ENCODE results near the gene DENND1A.
"Not testable (repeated sequence)": the region's sequence is repeated elsewhere in the genome, so short reads cannot be mapped to it uniquely, and the experiment has no call there.

Gene DENND1A

GRCh38 chr9:123816817-123817472 lies 113.0 kb downstream of the DENND1A start:
- no peak for TF ChIP-seq POLR2A (IDR thresholded peaks at IDR 0.05; ENCODE audit: low read depth, low read length)
- FAIRE-seq (peak; percentile 96), DNase-seq (ENCODE audit: insufficient read length, low spot score) (no peak)

GRCh38 chr9:123815856-123816255 lies 114.1 kb downstream of the DENND1A start:
- peak; percentile 23 for FAIRE-seq
- not testable (repeated sequence) for DNase-seq (ENCODE audit: insufficient read length, low spot score)

GRCh38 chr9:123814496-123814895 lies 115.4 kb downstream of the DENND1A start:
- FAIRE-seq (no peak), DNase-seq (ENCODE audit: insufficient read length, low spot score) (no peak)
- TF ChIP-seq POLR2A (IDR thresholded peaks at IDR 0.05; ENCODE audit: low read depth, low read length), result no peak

- FAIRE-seq (peak; percentile 84), DNase-seq (ENCODE audit: insufficient read length, low spot score) (no peak)
- no peak for TF ChIP-seq POLR2A (IDR thresholded peaks at IDR 0.05; ENCODE audit: low read depth, low read length)
Measured at GRCh38 chr9:123812984-123813383, 116.9 kb downstream of the DENND1A start.

- FAIRE-seq (no peak), DNase-seq (ENCODE audit: insufficient read length, low spot score) (no peak)
- TF ChIP-seq POLR2A (IDR thresholded peaks at IDR 0.05; ENCODE audit: low read depth, low read length), result no peak
Measured at GRCh38 chr9:123807251-123807650, 122.7 kb downstream of the DENND1A start.

GRCh38 chr9:123806829-123807228 lies 123.1 kb downstream of the DENND1A start:
- no peak for TF ChIP-seq POLR2A (IDR thresholded peaks at IDR 0.05; ENCODE audit: low read depth, low read length)
- FAIRE-seq, result no peak
- DNase-seq (ENCODE audit: insufficient read length, low spot score), result no peak

- peak; percentile 96 for FAIRE-seq
- DNase-seq (ENCODE audit: insufficient read length, low spot score), result no peak
- TF ChIP-seq POLR2A (IDR thresholded peaks at IDR 0.05; ENCODE audit: low read depth, low read length), result no peak
Measured at GRCh38 chr9:123798195-123798594, 131.7 kb downstream of the DENND1A start.

GRCh38 chr9:123796618-123797484 lies 133.1 kb downstream of the DENND1A start:
- FAIRE-seq (peak; percentile 96), DNase-seq (ENCODE audit: insufficient read length, low spot score) (no peak)
- no peak for TF ChIP-seq POLR2A (IDR thresholded peaks at IDR 0.05; ENCODE audit: low read depth, low read length)

GRCh38 chr9:123796094-123796493 lies 133.8 kb downstream of the DENND1A start:
- TF ChIP-seq POLR2A (IDR thresholded peaks at IDR 0.05; ENCODE audit: low read depth, low read length), result no peak
- FAIRE-seq, result no peak
- DNase-seq (ENCODE audit: insufficient read length, low spot score), result no peak

- TF ChIP-seq POLR2A (IDR thresholded peaks at IDR 0.05; ENCODE audit: low read depth, low read length), result no peak
- FAIRE-seq (peak; percentile 87), DNase-seq (ENCODE audit: insufficient read length, low spot score) (no peak)
Measured at GRCh38 chr9:123795336-123795735, 134.6 kb downstream of the DENND1A start.

- FAIRE-seq, result no peak
- no peak for TF ChIP-seq POLR2A (IDR thresholded peaks at IDR 0.05; ENCODE audit: low read depth, low read length)
- no peak for DNase-seq (ENCODE audit: insufficient read length, low spot score)
Measured at GRCh38 chr9:123792501-123792900, 137.4 kb downstream of the DENND1A start.

- no peak for TF ChIP-seq POLR2A (IDR thresholded peaks at IDR 0.05; ENCODE audit: low read depth, low read length)
- FAIRE-seq (no peak), DNase-seq (ENCODE audit: insufficient read length, low spot score) (no peak)
Measured at GRCh38 chr9:123789554-123790292, 140.2 kb downstream of the DENND1A start.

GRCh38 chr9:123787416-123787815 lies 142.5 kb downstream of the DENND1A start:
- DNase-seq (ENCODE audit: insufficient read length, low spot score) (no peak), FAIRE-seq (no peak)
- no peak for TF ChIP-seq POLR2A (IDR thresholded peaks at IDR 0.05; ENCODE audit: low read depth, low read length)

GRCh38 chr9:123784518-123784917 lies 145.4 kb downstream of the DENND1A start:
- FAIRE-seq, result peak; percentile 61
- DNase-seq (ENCODE audit: insufficient read length, low spot score), result no peak
- no peak for TF ChIP-seq POLR2A (IDR thresholded peaks at IDR 0.05; ENCODE audit: low read depth, low read length)
